NCI-H1417 treated with DMSO at 0.1 percent for 48 hours (cell line): ENCODE results near the gene IPO4.
"Not testable (repeated sequence)": the region's sequence is repeated elsewhere in the genome, so short reads cannot be mapped to it uniquely, and the experiment has no call there.

Experiments used
- DNase-seq: peaks from one replicate; lab custom pipeline; 2025; lab: John Stamatoyannopoulos, UW

Gene IPO4

GRCh38 chr14:24188251-24189058 is at the start of gene IPO4:
Gene IPO4, minus strand, starts transcription at chr14:24188816. Its CDS starts 29 bp downstream, at chr14:24188787.
- DNase-seq: peak; percentile 94

DNA sequence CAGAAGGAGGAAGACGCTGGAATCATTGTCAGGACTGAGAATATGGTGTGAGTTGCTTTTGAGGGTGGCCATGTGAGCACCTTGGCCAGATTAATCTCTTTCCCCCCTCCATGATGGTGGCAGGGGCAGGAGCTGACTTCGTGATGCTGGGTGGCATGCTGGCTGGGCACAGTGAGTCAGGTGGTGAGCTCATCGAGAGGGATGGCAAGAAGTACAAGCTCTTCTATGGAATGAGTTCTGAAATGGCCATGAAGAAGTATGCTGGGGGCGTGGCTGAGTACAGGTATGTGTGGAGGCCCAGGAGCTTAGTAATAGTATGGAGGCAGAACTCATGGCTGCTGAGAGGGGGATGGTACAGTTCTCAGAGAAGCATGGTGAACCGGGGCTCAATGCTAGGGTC is 49.5 kb upstream of the IPO4 start:
- no peak for DNase-seq

DNA sequence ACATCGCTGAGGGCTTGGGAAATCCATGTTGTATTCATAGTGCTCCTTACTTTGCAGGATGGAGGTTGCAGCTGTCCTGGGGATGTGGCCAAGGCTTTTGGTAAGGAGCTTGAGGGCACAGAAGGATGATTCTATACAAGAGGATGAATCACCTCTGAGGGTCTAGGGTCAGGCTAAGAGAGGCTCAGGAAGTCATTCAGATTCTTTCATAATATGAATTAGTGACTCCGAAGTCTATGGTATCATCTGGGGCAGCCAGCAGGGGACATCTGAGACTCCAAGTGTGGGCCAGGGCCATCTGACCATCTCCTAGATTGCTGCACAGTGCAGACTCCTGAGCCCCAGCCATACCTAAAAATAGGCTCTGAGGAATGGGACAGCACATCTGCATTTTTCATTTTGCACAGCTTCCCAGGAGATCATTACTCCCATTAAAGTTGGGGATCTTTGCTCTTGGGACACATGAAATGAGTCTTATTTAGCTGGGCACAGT is 48.9 kb upstream of the IPO4 start:
- DNase-seq: no peak

- no peak for DNase-seq
These were observed 48.3 kb upstream of the IPO4 start for GRCh38 chr14:24236689-24237462.

GRCh38 chr14:24235804-24236688 is 47.4 kb upstream of the IPO4 start:
- no peak for DNase-seq

GRCh38 chr14:24234095-24235005 is 45.7 kb upstream of the IPO4 start:
- DNase-seq: no peak

DNA sequence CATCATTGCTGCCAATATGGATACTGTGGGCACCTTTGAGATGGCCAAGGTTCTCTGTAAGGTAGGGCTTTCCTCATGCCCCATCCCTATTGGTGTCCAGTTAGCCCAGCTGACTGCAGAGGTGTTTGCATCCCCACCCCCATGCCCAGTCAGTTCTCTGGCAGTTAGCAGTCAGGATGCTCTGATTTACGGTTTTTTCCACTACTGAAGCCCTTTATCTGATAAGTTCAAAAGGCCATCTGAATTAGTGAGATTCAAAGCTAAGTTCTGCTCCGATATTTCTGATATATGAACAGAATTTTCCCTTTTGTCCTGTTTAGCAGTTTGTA is 44.9 kb upstream of the IPO4 start:
- DNase-seq: no peak

DNA sequence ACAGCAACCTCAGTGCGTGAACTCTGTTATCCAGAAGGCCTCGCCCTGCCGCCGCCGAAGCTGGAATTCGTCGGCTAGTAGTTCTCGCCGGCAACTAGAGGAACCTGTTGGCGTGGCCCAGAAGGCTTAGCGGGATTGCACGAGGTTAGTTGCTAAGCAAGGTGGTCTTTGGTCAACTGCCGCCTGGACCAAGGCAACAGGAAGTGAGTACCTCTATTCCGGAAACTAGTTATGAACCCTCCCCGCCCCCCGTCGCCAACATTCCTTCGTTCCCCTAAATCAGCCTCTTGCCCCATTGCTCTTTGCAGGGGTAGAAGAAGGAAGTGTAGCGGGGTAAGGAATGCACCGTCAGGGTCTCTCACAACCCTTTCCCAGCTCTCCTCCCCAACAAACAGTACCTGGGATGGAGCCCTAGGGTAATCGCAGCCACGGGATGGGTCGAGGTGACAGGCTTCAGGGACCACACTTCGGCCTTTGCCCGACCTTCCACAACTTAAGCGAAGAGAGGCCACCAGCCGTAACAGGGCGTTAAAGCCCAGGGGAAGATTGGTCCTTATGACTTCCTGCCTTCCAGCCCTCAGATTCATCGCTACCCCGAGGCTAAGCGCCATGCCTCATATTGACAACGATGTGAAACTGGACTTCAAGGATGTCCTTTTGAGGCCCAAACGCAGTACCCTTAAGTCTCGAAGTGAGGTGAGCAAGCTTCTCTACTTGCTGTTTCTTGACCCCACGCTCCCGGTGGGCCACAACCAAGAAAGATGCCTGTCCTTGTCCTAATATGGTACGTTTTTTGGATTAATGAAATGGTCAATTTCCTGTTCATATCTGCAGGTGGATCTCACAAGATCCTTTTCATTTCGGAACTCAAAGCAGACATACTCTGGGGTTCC is 44.3 kb upstream of the IPO4 start, which contains the start of gene GMPR2:
Gene GMPR2 (plus strand): TSS at position 285 of the 893 bp plus-strand sequence. CDS start 325 bp downstream, at position 610.
- DNase-seq: no peak

GRCh38 chr14:24232121-24232644 is 43.6 kb upstream of the IPO4 start, which contains the start of gene NEDD8:
Gene NEDD8, minus strand, starts transcription at chr14:24232367. Its CDS starts 100 bp downstream, at chr14:24232267.
- DNase-seq: peak; percentile 91

DNA sequence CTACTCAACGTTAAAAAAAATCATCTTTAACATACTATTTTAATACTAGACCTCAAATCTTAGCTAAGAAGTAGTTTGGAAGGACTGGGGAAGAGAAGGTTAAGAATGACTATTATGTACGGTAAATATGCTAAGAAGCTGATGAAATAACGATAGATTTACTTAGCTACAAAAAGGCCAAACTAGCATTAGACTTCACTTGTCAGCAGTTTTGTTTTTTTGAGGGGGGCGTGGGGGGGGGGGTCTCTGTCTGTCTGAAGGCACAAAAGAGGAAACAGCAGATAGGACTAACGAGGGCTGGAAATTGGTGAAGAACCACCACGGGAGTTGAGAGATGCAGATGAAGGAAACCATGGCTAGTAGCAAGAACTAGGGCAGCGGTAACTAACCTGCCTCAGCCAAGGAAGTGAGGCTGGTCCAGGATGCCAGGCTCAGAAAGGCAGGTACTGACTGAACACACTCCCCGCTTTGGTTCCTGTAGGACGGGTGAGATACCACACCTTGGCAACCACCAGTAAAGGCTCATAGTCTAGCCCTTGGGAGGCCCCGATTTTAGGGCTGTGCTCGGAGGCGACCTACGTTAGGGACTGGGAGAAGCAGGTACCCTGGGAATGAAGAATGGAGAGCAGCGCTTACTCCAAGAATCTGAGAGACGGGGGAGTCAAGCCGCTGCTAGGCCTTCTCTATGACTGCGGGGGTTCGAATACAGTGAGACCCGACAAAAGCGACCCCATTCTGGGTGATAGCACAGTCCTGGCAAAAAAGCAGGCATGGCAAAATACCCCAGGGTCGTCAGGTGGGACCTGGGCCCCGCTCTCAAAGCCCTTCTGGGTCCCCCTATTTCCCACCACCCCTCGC is 42.9 kb upstream of the IPO4 start:
- no peak for DNase-seq

DNA sequence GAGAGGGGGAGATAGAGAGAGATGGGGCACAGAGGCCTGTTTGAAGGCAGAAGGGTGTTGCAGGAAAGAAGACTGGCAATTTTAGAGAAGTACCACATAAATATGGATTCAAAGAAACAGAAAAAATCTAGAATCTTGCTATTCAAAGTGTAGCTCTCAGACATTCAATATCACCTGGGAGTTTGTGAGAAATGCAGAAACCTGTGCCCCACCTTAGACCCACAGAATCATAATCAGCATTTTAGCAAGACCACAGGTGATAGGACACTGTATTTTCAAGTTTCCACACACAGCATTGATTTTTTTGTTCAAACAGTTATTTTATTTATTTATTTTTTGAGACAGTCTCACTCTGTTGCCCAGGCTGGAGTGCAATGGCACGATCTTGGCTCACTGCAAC is 40.3 kb upstream of the IPO4 start:
- DNase-seq: no peak

DNA sequence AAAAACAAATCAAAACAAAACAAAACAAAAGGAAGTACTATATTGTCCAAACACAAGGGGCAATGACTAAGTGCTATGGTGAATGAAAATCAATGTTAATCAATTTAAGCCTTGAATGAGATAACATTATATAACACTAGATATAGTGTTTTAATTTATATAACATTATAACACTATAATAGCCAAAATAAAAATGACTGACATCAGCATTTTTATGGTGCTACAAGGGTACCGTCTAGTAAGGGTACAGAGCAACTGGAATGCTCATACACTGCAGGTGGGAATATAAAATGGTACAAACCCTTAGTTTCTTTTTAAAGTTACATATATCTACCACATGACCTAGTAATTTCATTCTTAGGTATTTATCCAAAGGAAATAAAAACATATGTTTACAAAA is 37.9 kb upstream of the IPO4 start:
- DNase-seq: no peak

DNA sequence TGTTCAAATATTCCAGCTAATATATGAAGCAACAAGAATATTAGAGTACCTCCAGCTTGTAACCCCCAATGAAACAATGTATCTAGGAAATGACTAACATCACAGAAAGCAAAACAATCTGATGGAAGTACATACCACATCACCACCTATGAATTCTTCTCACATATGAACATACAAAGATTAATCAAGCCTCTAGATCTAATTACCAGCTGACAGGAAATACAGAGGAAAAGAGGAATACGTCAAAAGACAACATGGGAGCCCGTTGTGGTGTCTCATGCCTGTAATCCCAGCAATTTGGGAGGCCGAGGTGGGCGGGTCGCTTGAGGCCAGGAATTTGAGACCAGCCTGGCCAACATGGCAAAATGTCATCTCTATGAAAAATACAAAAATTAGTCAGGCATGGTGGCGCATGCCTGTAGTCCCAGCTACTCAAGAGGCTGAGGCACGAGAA is 36.0 kb upstream of the IPO4 start:
- no peak for DNase-seq

DNA sequence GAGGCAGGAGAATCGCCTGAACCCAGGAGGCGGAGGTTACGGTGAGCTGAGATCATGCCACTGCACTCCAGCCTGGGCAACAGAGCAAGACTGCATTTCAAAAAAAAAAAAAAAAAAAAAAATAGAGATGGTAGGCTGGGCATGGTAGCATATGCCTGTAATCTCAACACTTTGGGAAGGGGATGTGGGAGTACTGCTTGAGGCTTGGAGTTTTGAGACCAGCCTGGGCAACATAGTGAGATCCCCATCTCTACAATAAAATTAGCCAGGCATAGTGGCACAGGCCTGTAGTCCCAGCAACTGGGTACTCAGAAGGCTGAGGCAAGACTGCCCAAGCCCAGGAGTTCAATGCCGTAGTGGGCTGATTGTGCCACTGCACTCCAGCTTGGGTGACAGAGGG is 34.4 kb upstream of the IPO4 start:
- not testable (repeated sequence) for DNase-seq

GRCh38 chr14:24219521-24219920 is 30.9 kb upstream of the IPO4 start:
- no peak for DNase-seq

GRCh38 chr14:24219080-24219479 is 30.5 kb upstream of the IPO4 start:
- no peak for DNase-seq

GRCh38 chr14:24216876-24217275 is 28.3 kb upstream of the IPO4 start:
- DNase-seq: not testable (repeated sequence)

DNA sequence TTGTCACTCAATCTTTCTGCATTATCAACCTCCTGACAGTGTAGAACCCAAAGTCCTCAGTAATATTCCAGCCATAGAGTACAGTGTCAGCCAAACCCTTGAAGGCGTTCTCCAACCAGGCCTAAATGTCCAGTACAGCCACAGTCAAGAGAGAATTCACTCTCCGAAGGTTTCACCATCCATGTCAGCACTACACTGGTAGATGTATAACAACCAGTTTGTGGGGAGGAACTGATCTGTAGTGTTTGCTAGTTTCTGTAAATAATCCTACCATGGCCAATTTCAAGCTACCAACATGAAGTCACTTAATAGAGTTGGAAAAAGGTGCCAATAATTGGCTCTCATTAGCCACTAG is 27.7 kb upstream of the IPO4 start:
- DNase-seq: no peak
